Suprapubic skin (tissue), 3 donors: ENCODE data around the gene KRTAP3-2.

Source experiments
- CTCF ChIP-seq, 2 donors: fragments of 200-600 bp in 1 of 2; fragments of 450-650 bp in 1 of 2; sonication (generic) in 1 of 2; IDR thresholded peaks; one replicate each; pipeline ENCODE4 v1.5.1; 2016 to 2019; ENCODE audit warnings: antibody characterized with exemption in 2 of 2, mild to moderate bottlenecking in 1 of 2, moderate library complexity in 1 of 2
- EP300 ChIP-seq: sonication (generic); formaldehyde crosslinking; IDR thresholded peaks from one replicate; pipeline ENCODE4 v1.6.1; 2017; ENCODE audit warnings: antibody characterized with exemption

GRCh38 chr17:41026715-41027471 lies 27.2 kb upstream of the KRTAP3-2 start, which contains the start of gene KRTAP1-5:
- no peak for TF ChIP-seq CTCF (IDR thresholded peaks at IDR 0.05)
- TF ChIP-seq EP300: no peak
